Measurements from ENCODE around the gene TMEM88.

Gene TMEM88

DNA sequence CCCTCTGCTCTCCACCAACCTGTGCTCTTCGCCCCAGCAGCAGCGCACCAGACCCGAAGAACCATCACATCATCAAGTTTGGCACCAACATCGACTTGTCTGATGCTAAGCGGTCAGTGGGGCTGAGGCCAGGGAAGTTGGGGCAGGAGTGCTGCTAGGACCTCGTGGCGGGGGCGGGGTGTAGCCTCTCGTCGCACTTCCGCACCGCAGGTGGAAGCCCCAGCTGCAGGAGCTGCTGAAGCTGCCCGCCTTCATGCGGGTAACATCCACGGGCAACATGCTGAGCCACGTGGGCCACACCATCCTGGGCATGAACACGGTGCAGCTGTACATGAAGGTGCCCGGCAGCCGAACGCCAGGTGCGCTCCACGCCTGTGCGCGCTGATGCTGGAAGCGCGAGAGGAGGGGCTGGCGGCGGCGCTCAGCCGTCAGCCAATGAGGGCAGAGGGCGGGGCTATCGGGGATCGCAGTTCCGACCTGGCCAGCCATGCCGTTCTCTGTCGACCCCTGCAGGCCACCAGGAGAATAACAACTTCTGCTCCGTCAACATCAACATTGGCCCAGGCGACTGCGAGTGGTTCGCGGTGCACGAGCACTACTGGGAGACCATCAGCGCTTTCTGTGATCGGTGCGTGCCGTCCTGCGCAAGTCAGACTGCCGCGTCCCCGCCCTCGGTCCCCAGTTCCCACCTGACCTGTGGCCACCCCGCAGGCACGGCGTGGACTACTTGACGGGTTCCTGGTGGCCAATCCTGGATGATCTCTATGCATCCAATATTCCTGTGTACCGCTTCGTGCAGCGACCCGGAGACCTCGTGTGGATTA is 3.2 kb upstream of the TMEM88 start:
- no peak overlapping the region for H3K4me3 ChIP-seq (ENCODE audit: low read length, poor library complexity, severe bottlenecking)
- H2AFZ ChIP-seq (ENCODE audit: low read length) = no peak overlapping the region
- peaks cover 21% of the 10 kb centered on the region for H4K20me1 ChIP-seq (ENCODE audit: insufficient read depth, low read length, poor library complexity, severe bottlenecking)
- no peaks in the 10 kb centered on the region for H3K79me2 ChIP-seq (ENCODE audit: insufficient read depth, low read length)
- H3K27me3 ChIP-seq (ENCODE audit: insufficient read depth, low read length, poor library complexity, severe bottlenecking) = no peaks in the 10 kb centered on the region
- H3K9me3 ChIP-seq (ENCODE audit: insufficient read depth, low read depth, low read length) = no peaks in the 10 kb centered on the region
- H3K36me3 ChIP-seq (ENCODE audit: insufficient read depth, low read length) = peaks cover 58% of the 10 kb centered on the region; the same call in 1 of the 2 replicates
- H3K4me2 ChIP-seq (ENCODE audit: low read depth, low read length, poor library complexity, severe bottlenecking) = no peak overlapping the region
- H3K9ac ChIP-seq (ENCODE audit: low read depth, low read length, poor library complexity, severe bottlenecking) = no peak overlapping the region
- no peaks in the 10 kb centered on the region for H3F3A ChIP-seq (ENCODE audit: low read depth)
- no peak for TF ChIP-seq EZH2phosphoT487 (IDR thresholded peaks at IDR 0.05; ENCODE audit: borderline replicate concordance)
- TF ChIP-seq, protein P1, sequence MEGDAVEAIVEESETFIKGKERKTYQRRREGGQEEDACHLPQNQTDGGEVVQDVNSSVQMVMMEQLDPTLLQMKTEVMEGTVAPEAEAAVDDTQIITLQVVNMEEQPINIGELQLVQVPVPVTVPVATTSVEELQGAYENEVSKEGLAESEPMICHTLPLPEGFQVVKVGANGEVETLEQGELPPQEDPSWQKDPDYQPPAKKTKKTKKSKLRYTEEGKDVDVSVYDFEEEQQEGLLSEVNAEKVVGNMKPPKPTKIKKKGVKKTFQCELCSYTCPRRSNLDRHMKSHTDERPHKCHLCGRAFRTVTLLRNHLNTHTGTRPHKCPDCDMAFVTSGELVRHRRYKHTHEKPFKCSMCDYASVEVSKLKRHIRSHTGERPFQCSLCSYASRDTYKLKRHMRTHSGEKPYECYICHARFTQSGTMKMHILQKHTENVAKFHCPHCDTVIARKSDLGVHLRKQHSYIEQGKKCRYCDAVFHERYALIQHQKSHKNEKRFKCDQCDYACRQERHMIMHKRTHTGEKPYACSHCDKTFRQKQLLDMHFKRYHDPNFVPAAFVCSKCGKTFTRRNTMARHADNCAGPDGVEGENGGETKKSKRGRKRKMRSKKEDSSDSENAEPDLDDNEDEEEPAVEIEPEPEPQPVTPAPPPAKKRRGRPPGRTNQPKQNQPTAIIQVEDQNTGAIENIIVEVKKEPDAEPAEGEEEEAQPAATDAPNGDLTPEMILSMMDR (conservative IDR thresholded peaks at IDR 0.05; ENCODE audit: low read length) = peak; percentile 79
- no peaks in the 10 kb centered on the region for H3K9me2 ChIP-seq (replicated peaks; ENCODE audit: low read depth, low read length)
- H3K4me1 ChIP-seq (ENCODE audit: insufficient read depth, low read length, poor library complexity, severe bottlenecking) = peaks cover 6% of the 10 kb centered on the region

DNA sequence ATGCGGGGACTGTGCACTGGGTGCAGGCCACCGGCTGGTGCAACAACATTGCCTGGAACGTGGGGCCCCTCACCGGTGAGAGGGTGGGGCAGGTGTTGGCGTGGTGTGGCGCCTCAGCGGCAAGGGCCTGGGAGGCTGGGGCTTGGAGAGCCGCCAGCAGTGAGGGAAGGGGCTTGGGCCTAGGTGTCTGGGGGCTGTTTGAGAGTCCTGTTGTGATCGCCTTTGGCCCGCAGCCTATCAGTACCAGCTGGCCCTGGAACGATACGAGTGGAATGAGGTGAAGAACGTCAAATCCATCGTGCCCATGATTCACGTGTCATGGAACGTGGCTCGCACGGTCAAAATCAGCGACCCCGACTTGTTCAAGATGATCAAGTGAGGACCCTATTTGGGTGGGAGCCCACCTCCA is 2.6 kb upstream of the TMEM88 start:
- Histone ChIP-seq H2AFZ (ENCODE audit: low read length) (no peak overlapping the region), H3F3A (ENCODE audit: low read depth) (no peaks in the 10 kb centered on the region), H3K79me2 (ENCODE audit: insufficient read depth, low read length) (no peaks in the 10 kb centered on the region), H3K9me2 (replicated peaks; ENCODE audit: low read depth, low read length) (no peaks in the 10 kb centered on the region), H3K4me1 (ENCODE audit: insufficient read depth, low read length, poor library complexity, severe bottlenecking) (peaks cover 9% of the 10 kb centered on the region), H3K9me3 (ENCODE audit: insufficient read depth, low read depth, low read length) (no peaks in the 10 kb centered on the region), H3K27me3 (ENCODE audit: insufficient read depth, low read length, poor library complexity, severe bottlenecking) (no peaks in the 10 kb centered on the region), H3K36me3 (ENCODE audit: insufficient read depth, low read length) (peaks cover 53% of the 10 kb centered on the region; the same call in 1 of the 2 replicates), H3K4me3 (ENCODE audit: low read length, poor library complexity, severe bottlenecking) (no peak overlapping the region), H3K4me2 (ENCODE audit: low read depth, low read length, poor library complexity, severe bottlenecking) (no peak overlapping the region), H3K9ac (ENCODE audit: low read depth, low read length, poor library complexity, severe bottlenecking) (no peak overlapping the region), H4K20me1 (ENCODE audit: insufficient read depth, low read length, poor library complexity, severe bottlenecking) (peaks cover 21% of the 10 kb centered on the region)
- no peak for TF ChIP-seq EZH2phosphoT487 (IDR thresholded peaks at IDR 0.05; ENCODE audit: borderline replicate concordance)
- TF ChIP-seq, protein P1 (conservative IDR thresholded peaks at IDR 0.05; ENCODE audit: low read length) = no peak

DNA sequence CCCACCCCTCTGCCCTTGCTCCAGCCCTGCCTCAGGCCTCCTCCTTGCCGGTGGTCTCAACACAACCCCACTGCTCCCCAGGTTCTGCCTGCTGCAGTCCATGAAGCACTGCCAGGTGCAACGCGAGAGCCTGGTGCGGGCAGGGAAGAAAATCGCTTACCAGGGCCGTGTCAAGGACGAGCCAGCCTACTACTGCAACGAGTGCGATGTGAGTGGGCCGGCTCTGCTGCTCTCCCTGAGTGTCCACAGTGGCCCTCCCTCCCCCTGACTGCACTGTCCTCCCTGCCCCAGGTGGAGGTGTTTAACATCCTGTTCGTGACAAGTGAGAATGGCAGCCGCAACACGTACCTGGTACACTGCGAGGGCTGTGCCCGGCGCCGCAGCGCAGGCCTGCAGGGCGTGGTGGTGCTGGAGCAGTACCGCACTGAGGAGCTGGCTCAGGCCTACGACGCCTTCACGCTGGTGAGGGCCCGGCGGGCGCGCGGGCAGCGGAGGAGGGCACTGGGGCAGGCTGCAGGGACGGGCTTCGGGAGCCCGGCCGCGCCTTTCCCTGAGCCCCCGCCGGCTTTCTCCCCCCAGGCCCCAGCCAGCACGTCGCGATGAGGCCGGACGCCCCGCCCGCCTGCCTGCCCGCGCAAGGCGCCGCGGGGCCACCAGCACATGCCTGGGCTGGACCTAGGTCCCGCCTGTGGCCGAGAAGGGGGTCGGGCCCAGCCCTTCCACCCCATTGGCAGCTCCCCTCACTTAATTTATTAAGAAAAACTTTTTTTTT is 1.8 kb upstream of the TMEM88 start:
- H3K79me2 ChIP-seq (ENCODE audit: insufficient read depth, low read length) = 0 out of 2 replicates have a peak, but pooled peaks cover 1% of the 10 kb centered on the region
- TF ChIP-seq, protein P1 (conservative IDR thresholded peaks at IDR 0.05; ENCODE audit: low read length) = no peak
- TF ChIP-seq EZH2phosphoT487 (IDR thresholded peaks at IDR 0.05; ENCODE audit: borderline replicate concordance) = no peak
- no peaks in the 10 kb centered on the region for H3K27me3 ChIP-seq (ENCODE audit: insufficient read depth, low read length, poor library complexity, severe bottlenecking)
- no peaks in the 10 kb centered on the region for H3K9me3 ChIP-seq (ENCODE audit: insufficient read depth, low read depth, low read length)
- H3K9me2 ChIP-seq (replicated peaks; ENCODE audit: low read depth, low read length) = no peaks in the 10 kb centered on the region
- peaks cover 18% of the 10 kb centered on the region for H4K20me1 ChIP-seq (ENCODE audit: insufficient read depth, low read length, poor library complexity, severe bottlenecking)
- H3K9ac ChIP-seq (ENCODE audit: low read depth, low read length, poor library complexity, severe bottlenecking) = no peak overlapping the region
- H3K36me3 ChIP-seq (ENCODE audit: insufficient read depth, low read length) = peaks cover 47% of the 10 kb centered on the region; the same call in 1 of the 2 replicates
- no peak overlapping the region for H3K4me3 ChIP-seq (ENCODE audit: low read length, poor library complexity, severe bottlenecking)
- no peak overlapping the region for H2AFZ ChIP-seq (ENCODE audit: low read length)
- H3F3A ChIP-seq (ENCODE audit: low read depth) = no peaks in the 10 kb centered on the region
- no peak overlapping the region for H3K4me2 ChIP-seq (ENCODE audit: low read depth, low read length, poor library complexity, severe bottlenecking)
- peaks cover 15% of the 10 kb centered on the region for H3K4me1 ChIP-seq (ENCODE audit: insufficient read depth, low read length, poor library complexity, severe bottlenecking)

All from Loucy (cell line).